ENCODE measurements around the gene UQCC3. TPM values are rescaled to one million over a fixed set of nuclear protein-coding genes. Genes with fewer than 3 reads are reported as not detected.

UQCC3 gene
- total RNA-seq, 4 donors from 2014 or later: 4.2 to 10.9 (median 8.7) TPM

- TF ChIP-seq, protein P1, sequence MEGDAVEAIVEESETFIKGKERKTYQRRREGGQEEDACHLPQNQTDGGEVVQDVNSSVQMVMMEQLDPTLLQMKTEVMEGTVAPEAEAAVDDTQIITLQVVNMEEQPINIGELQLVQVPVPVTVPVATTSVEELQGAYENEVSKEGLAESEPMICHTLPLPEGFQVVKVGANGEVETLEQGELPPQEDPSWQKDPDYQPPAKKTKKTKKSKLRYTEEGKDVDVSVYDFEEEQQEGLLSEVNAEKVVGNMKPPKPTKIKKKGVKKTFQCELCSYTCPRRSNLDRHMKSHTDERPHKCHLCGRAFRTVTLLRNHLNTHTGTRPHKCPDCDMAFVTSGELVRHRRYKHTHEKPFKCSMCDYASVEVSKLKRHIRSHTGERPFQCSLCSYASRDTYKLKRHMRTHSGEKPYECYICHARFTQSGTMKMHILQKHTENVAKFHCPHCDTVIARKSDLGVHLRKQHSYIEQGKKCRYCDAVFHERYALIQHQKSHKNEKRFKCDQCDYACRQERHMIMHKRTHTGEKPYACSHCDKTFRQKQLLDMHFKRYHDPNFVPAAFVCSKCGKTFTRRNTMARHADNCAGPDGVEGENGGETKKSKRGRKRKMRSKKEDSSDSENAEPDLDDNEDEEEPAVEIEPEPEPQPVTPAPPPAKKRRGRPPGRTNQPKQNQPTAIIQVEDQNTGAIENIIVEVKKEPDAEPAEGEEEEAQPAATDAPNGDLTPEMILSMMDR (IDR thresholded peaks at IDR 0.05; ENCODE audit: low read depth): no peak
Observed at GRCh38 chr11:62677714-62678113, 6.2 kb downstream of the UQCC3 start.

- TF ChIP-seq, protein P1 (IDR thresholded peaks at IDR 0.05; ENCODE audit: low read depth): no peak
Observed at GRCh38 chr11:62678433-62678769, 6.9 kb downstream of the UQCC3 start.

GRCh38 chr11:62678770-62679696 lies 7.6 kb downstream of the UQCC3 start, which contains the start of gene UBXN1:
UBXN1 (minus strand) TSS chr11:62679073; CDS start chr11:62678923, 150 bp downstream.
- TF ChIP-seq, protein P1 (IDR thresholded peaks at IDR 0.05; ENCODE audit: low read depth): no peak

GRCh38 chr11:62680825-62681240 lies 9.4 kb downstream of the UQCC3 start:
- TF ChIP-seq, protein P1 (IDR thresholded peaks at IDR 0.05; ENCODE audit: low read depth): no peak

- TF ChIP-seq, protein P1 (IDR thresholded peaks at IDR 0.05; ENCODE audit: low read depth): no peak
Observed at GRCh38 chr11:62682518-62682917, 11.0 kb downstream of the UQCC3 start.

- TF ChIP-seq, protein P1 (IDR thresholded peaks at IDR 0.05; ENCODE audit: low read depth): no peak
Observed at GRCh38 chr11:62687508-62688396, 16.3 kb downstream of the UQCC3 start.

- TF ChIP-seq, protein P1 (IDR thresholded peaks at IDR 0.05; ENCODE audit: low read depth): no peak
Observed at GRCh38 chr11:62688491-62688890, 17.0 kb downstream of the UQCC3 start.

Data from subcutaneous adipose tissue (tissue), 4 donors.